Activated CD8-positive, alpha-beta memory T cell treated with anti-CD3 and anti-CD28 coated beads, Interleukin-2, amount 10 ng/mL, durations not matched to agents 7 days and 5 days (primary cell): ENCODE data around the gene UBAP2L. TPM values are rescaled to one million over a fixed set of nuclear protein-coding genes. Genes with fewer than 3 reads are reported as not detected.
"Not testable (repeated sequence)": the region's sequence is repeated elsewhere in the genome, so short reads cannot be mapped to it uniquely, and the experiment has no call there.

Source experiments
- ATAC-seq: fragments of 150-1000 bp; cut with Tn5 transposase; one replicate; pipeline ENCODE4 v1.10.0; 2021; ENCODE audit warnings: moderate library complexity
- CTCF ChIA-PET: fragments of 350-600 bp; sonication (Branson Sonifier 250); formaldehyde crosslinking; loops from one replicate; lab custom pipeline; 2021; ENCODE audit warnings: antibody characterized with exemption; lab: Charles Lee
- DNase-seq: peaks from one replicate; pipeline ENCODE4 v3.0.0-alpha.2; 2020
- H3K27ac Mint-ChIP-seq: one replicate; pipeline ENCODE4 v1.8.0; 2021; ENCODE audit warnings: mild to moderate bottlenecking, mixed read lengths
- H3K27me3 Mint-ChIP-seq: one replicate; pipeline ENCODE4 v1.8.0; 2021; ENCODE audit warnings: mixed read lengths
- H3K36me3 Mint-ChIP-seq: one replicate; pipeline ENCODE4 v1.8.0; 2021; ENCODE audit warnings: mild to moderate bottlenecking, mixed read lengths
- H3K4me1 Mint-ChIP-seq: one replicate; pipeline ENCODE4 v1.8.0; 2021; ENCODE audit warnings: mixed read lengths
- H3K4me3 Mint-ChIP-seq: one replicate; pipeline ENCODE4 v1.8.0; 2021; ENCODE audit warnings: mild to moderate bottlenecking, moderate library complexity, mixed read lengths
- H3K9me3 Mint-ChIP-seq: one replicate; pipeline ENCODE4 v1.8.0; 2022; ENCODE audit warnings: low read depth, mixed read lengths
- microRNA-seq: library from miRNA; unstranded; fragments of <30 nt; microRNA quantifications from one replicate; pipeline ENCODE4 v1.2.0, GENCODE V29; 2022
- total RNA-seq, 2 experiments: library from RNA; stranded (reverse); gene quantifications; one replicate each; pipeline ENCODE4 v1.2.3, GENCODE V29; 2021

UBAP2L gene
- total RNA-seq, 2 experiments from 2014 or later, result 162 to 201 TPM

GRCh38 chr1:154309136-154309535 lies 88.4 kb downstream of the UBAP2L start:
- H3K4me3 Mint-ChIP-seq, H3K27ac Mint-ChIP-seq, H3K9me3 Mint-ChIP-seq, H3K36me3 Mint-ChIP-seq, ATAC-seq, H3K27me3 Mint-ChIP-seq, DNase-seq: not testable (repeated sequence)
- peaks cover 18% of the 10 kb centered on the region for H3K4me1 Mint-ChIP-seq
- CTCF ChIA-PET, result interaction anchor here (0.6 to 2.3 kb wide), 3 partner anchors 16 to 64 kb away, joined by 3 to 8 read pairs (median 4); partner anchors contain the start of gene ATP8B2

GRCh38 chr1:154312229-154313065 lies 91.7 kb downstream of the UBAP2L start:
- H3K27ac Mint-ChIP-seq, H3K4me3 Mint-ChIP-seq, DNase-seq, ATAC-seq, H3K27me3 Mint-ChIP-seq, H3K9me3 Mint-ChIP-seq, H3K36me3 Mint-ChIP-seq: not testable (repeated sequence)
- CTCF ChIA-PET, result interaction anchor here (0.6 to 1.1 kb wide), 3 partner anchors 10 to 23 kb away, joined by 4 to 5 read pairs (median 4); no protein-coding TSS in a partner anchor
- H3K4me1 Mint-ChIP-seq, result peaks cover 10% of the 10 kb centered on the region

GRCh38 chr1:154313066-154313356 lies 92.3 kb downstream of the UBAP2L start:
- peaks cover 7% of the 10 kb centered on the region for H3K27me3 Mint-ChIP-seq
- peaks cover 5% of the 10 kb centered on the region for H3K36me3 Mint-ChIP-seq
- H3K9me3 Mint-ChIP-seq, result peaks cover 9% of the 10 kb centered on the region
- no peak overlapping the region for H3K4me3 Mint-ChIP-seq
- DNase-seq (no peak), ATAC-seq (no peak)
- no peak overlapping the region for H3K27ac Mint-ChIP-seq
- CTCF ChIA-PET, result no interaction called here
- H3K4me1 Mint-ChIP-seq, result peaks cover 4% of the 10 kb centered on the region

GRCh38 chr1:154314226-154314625 lies 93.5 kb downstream of the UBAP2L start:
- not testable (repeated sequence) for H3K27me3 Mint-ChIP-seq, H3K4me3 Mint-ChIP-seq, H3K36me3 Mint-ChIP-seq, H3K4me1 Mint-ChIP-seq, DNase-seq, H3K27ac Mint-ChIP-seq, ATAC-seq
- H3K9me3 Mint-ChIP-seq, result peaks cover 13% of the 10 kb centered on the region
- CTCF ChIA-PET, result interaction anchor here (1.6 to 1.7 kb wide), 2 partner anchors 10 to 21 kb away, joined by 5 read pairs; no protein-coding TSS in a partner anchor

- ATAC-seq, result no peak
- H3K9me3 Mint-ChIP-seq, result peaks cover 13% of the 10 kb centered on the region
- no peak overlapping the region for H3K27ac Mint-ChIP-seq
- H3K4me3 Mint-ChIP-seq, result no peak overlapping the region
- CTCF ChIA-PET, result interaction anchor here (1.1 kb wide), 1 partner anchor 18 kb away, joined by 3 read pairs; no protein-coding TSS in a partner anchor
- H3K4me1 Mint-ChIP-seq, result no peaks in the 10 kb centered on the region
- H3K27me3 Mint-ChIP-seq, result peaks cover 14% of the 10 kb centered on the region
- no peak for DNase-seq
- H3K36me3 Mint-ChIP-seq, result peaks cover 6% of the 10 kb centered on the region
Measured at GRCh38 chr1:154316704-154317103, 95.9 kb downstream of the UBAP2L start.

- H3K27ac Mint-ChIP-seq, result no peak overlapping the region
- ATAC-seq (no peak), DNase-seq (no peak)
- H3K4me1 Mint-ChIP-seq, result no peaks in the 10 kb centered on the region
- H3K4me3 Mint-ChIP-seq, result no peak overlapping the region
- peaks cover 6% of the 10 kb centered on the region for H3K36me3 Mint-ChIP-seq
- H3K9me3 Mint-ChIP-seq, result peaks cover 13% of the 10 kb centered on the region
- peaks cover 27% of the 10 kb centered on the region for H3K27me3 Mint-ChIP-seq
- CTCF ChIA-PET, result interaction anchor here (1.0 kb wide), 1 partner anchor 16 kb away, joined by 3 read pairs; no protein-coding TSS in a partner anchor
Measured at GRCh38 chr1:154318386-154318785, 97.6 kb downstream of the UBAP2L start.

Small RNA genes lying within 50 kb of the gene (microRNA-seq; reads per million reads assigned to microRNA genes)
- gene MIR190B, result 23.0 reads per million, percentile 46 among the genes with 10 or more reads in this experiment

Other genes starting within 250 kb of the UBAP2L start
- gene JTB, start 243.3 kb upstream of the UBAP2L start, total RNA-seq, result 100 to 1,000 TPM; 127 to 156 TPM
- 1 to 10 TPM; 4.2 to 6.3 TPM for gene RAB13, start 234.6 kb upstream of the UBAP2L start, total RNA-seq
- 1,000 to 10,000 TPM; 1,223 to 1,678 TPM for gene RPS27, start 230.2 kb upstream of the UBAP2L start, total RNA-seq
- under 1 TPM in 1 of 2 experiments, not detected in 1; 0.09 TPM for gene NUP210L, start 65.9 kb upstream of the UBAP2L start, total RNA-seq
- 100 to 1,000 TPM; 678 to 780 TPM for gene TPM3, start 28.9 kb upstream of the UBAP2L start, total RNA-seq
- not detected for gene CFAP141, start 14.6 kb upstream of the UBAP2L start, total RNA-seq
- 100 to 1,000 TPM; 104 to 123 TPM for gene HAX1, start 51.7 kb downstream of the UBAP2L start, total RNA-seq
- not detected for gene AQP10, start 100.1 kb downstream of the UBAP2L start, total RNA-seq
- gene ATP8B2, start 104.6 kb downstream of the UBAP2L start, total RNA-seq, result 10 to 100 TPM; 46.3 to 67.3 TPM
- gene IL6R, start 184.4 kb downstream of the UBAP2L start, total RNA-seq, result under 1 TPM; 0.53 to 0.66 TPM